K562 (cell line): Measurements from ENCODE around the gene CYS1. TPM values are rescaled to one million over a fixed set of nuclear protein-coding genes. Genes with fewer than 3 reads are reported as not detected.

ENCODE experiments used
- ATF4 ChIP-seq: fragments of 450-650 bp; formaldehyde crosslinking; IDR thresholded peaks from 2 replicates; pipeline ENCODE4 v1.4.0; 2022; ENCODE audit warnings: mild to moderate bottlenecking, moderate library complexity
- BCLAF1 ChIP-seq, 2 experiments: fragments of 450-650 bp in 1 of 2; IDR thresholded peaks; 2 replicates each; pipeline ENCODE4 v1.6.1; 2011 to 2017; ENCODE audit warnings: low read depth in 2 of 2, antibody characterized with exemption in 1 of 2, borderline replicate concordance in 1 of 2, low read length in 1 of 2, mild to moderate bottlenecking in 1 of 2, mixed read lengths in 1 of 2; ENCODE audit not compliant: control insufficient read depth in 1 of 2
- BDP1 ChIP-seq: IDR thresholded peaks from 3 replicates; pipeline ENCODE4 v1.6.1; 2011; ENCODE audit not compliant: insufficient read length, insufficient read depth
- CHD7 ChIP-seq: fragments of 200-600 bp; sonication (generic); IDR thresholded peaks from one replicate; pipeline ENCODE4 v1.6.1; 2012; ENCODE audit warnings: mild to moderate bottlenecking, low read depth, low read length, inconsistent platforms
- CREM ChIP-seq: IDR thresholded peaks from 2 replicates; pipeline ENCODE4 v1.6.1; 2014; ENCODE audit warnings: antibody characterized with exemption, low read depth
- HNRNPLL ChIP-seq: fragments of 200-400 bp; formaldehyde crosslinking; IDR thresholded peaks from 2 replicates; pipeline ENCODE4 v1.6.1; 2017; ENCODE audit warnings: low read length, low read depth, mild to moderate bottlenecking; ENCODE audit not compliant: poor library complexity, severe bottlenecking
- MTA1 ChIP-seq: fragments of 450-650 bp; IDR thresholded peaks from 2 replicates; pipeline ENCODE4 v1.6.1; 2017; ENCODE audit warnings: borderline replicate concordance
- RHOXF2B ChIP-seq: fragments of 250-450 bp; sonication (Bioruptor Pico); conservative IDR thresholded peaks from 2 replicates; pipeline ENCODE4 v1.5.1; 2021
- XRCC4 ChIP-seq: IDR thresholded peaks from one replicate; pipeline ENCODE4 v1.6.1; 2011; ENCODE audit not compliant: insufficient read depth, insufficient read length; ENCODE audit errors: extremely low read depth
- ZNF76 ChIP-seq: fragments of 250-450 bp; sonication (Bioruptor Pico); IDR thresholded peaks from 2 replicates; pipeline ENCODE4 v1.4.0; 2020; ENCODE audit warnings: mild to moderate bottlenecking, moderate library complexity, borderline replicate concordance
- ZNF764 ChIP-seq: fragments of 250-450 bp; sonication (Bioruptor Pico); IDR thresholded peaks from 2 replicates; pipeline ENCODE4 v1.4.0; 2020; ENCODE audit warnings: low read depth, mild to moderate bottlenecking, moderate library complexity
- polyA plus RNA-seq, 8 experiments: library from polyadenylated mRNA; depleted of rRNA in 4 of 8; stranded (reverse) in 5 of 8; unstranded in 3 of 8; fragments of >200 nt; fragmentation: Nextera tagmentation in 2 of 8; fragmentation: Illumina TruSeq in 1 of 8; extraction: Ambion mirVana in 2 of 8; extraction: Trizol in 1 of 8; gene quantifications; 2 replicates each; pipeline versions ENCODE4 v1.2.1 to v1.2.3, GENCODE V29; 2011 to 2014; ENCODE audit warnings: inconsistent platforms in 1 of 8, missing spikeins in 1 of 8
- total RNA-seq, 7 experiments: library from RNA; depleted of rRNA in 6 of 7; stranded (reverse); fragments of >200 nt in 6 of 7; fragmentation: Illumina TruSeq in 2 of 7; extraction: Trizol in 2 of 7; gene quantifications; 2 replicates each; pipeline versions ENCODE4 v1.2.1 to v1.2.3, GENCODE V29; 2011 to 2021; ENCODE audit warnings: low replicate concordance in 1 of 7

The CYS1 gene
- total and polyA plus RNA-seq, 9 of the 15 experiments (the other 6 are each of a cell fraction or from before 2014, with no cell fraction given): 0.11 to 0.13 TPM; not detected in 7

GRCh38 chr2:10122500-10123280 lies 42.5 kb upstream of the CYS1 start, which contains the start of gene RRM2 (continued):
- TF ChIP-seq CHD7 (no peak), ZNF764 (no peak), HNRNPLL (peak; percentile 62), BCLAF1 (IDR thresholded peaks at IDR 0.05; ENCODE audit: borderline replicate concordance in 1 of 2, control insufficient read depth in 1 of 2, low read depth in 2 of 2, low read length in 1 of 2) (peak in 1 of 2 experiments; percentile 60; a peak in 1 of 4 replicates), MTA1 (no peak), CREM (peak; percentile 59), ATF4 (CRISPR knock-in tag) (no peak), ZNF76 (CRISPR knock-in tag) (no peak), RHOXF2B (CRISPR knock-in tag) (no peak), XRCC4 (no peak), BDP1 (no peak)
